Measurements from ENCODE around the gene MEAK7.

The MEAK7 gene

GRCh38 chr16:84544031-84544773 lies 39.7 kb upstream of the MEAK7 start:
- H3K9ac ChIP-seq (ENCODE audit: low read length): no peak overlapping the region
- no peaks in the 10 kb centered on the region for H3K36me3 ChIP-seq (ENCODE audit: control insufficient read depth, low read depth, low read length)
- no peaks in the 10 kb centered on the region for H3K27me3 ChIP-seq (ENCODE audit: control insufficient read depth, insufficient read depth, low read length)
- no peak overlapping the region for H3K4me3 ChIP-seq (ENCODE audit: low read length)
- peaks cover 11% of the 10 kb centered on the region for H3K4me1 ChIP-seq (ENCODE audit: control insufficient read depth, low read depth, low read length)
- no peak overlapping the region for H3K27ac ChIP-seq (ENCODE audit: low read length)
- H3K9me3 ChIP-seq (ENCODE audit: control insufficient read depth, low read depth, low read length): no peaks in the 10 kb centered on the region

DNA sequence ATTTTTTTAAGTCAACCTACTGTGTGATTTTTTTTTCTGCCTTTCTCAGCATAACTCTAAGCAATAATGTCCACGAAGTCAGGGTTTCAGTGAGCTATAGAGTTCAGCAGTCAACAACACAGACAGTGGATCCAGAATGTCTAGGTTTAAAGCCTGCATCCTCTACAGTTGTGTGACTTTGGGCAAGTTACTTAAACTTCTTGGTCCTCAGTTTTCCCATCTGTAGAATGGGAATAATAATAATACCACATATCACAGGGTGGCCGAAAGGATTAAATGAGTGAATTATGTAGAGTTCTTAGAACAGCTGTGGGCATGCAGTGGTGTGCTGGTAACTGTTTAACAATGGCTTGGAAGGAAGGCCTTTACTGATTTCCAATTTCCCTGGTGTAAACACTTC lies 38.8 kb upstream of the MEAK7 start:
- H3K27me3 ChIP-seq (ENCODE audit: control insufficient read depth, insufficient read depth, low read length): no peaks in the 10 kb centered on the region
- no peak overlapping the region for H3K9ac ChIP-seq (ENCODE audit: low read length)
- no peaks in the 10 kb centered on the region for H3K9me3 ChIP-seq (ENCODE audit: control insufficient read depth, low read depth, low read length)
- H3K4me1 ChIP-seq (ENCODE audit: control insufficient read depth, low read depth, low read length): peaks cover 11% of the 10 kb centered on the region
- H3K4me3 ChIP-seq (ENCODE audit: low read length): no peak overlapping the region
- H3K27ac ChIP-seq (ENCODE audit: low read length): no peak overlapping the region
- no peaks in the 10 kb centered on the region for H3K36me3 ChIP-seq (ENCODE audit: control insufficient read depth, low read depth, low read length)

DNA sequence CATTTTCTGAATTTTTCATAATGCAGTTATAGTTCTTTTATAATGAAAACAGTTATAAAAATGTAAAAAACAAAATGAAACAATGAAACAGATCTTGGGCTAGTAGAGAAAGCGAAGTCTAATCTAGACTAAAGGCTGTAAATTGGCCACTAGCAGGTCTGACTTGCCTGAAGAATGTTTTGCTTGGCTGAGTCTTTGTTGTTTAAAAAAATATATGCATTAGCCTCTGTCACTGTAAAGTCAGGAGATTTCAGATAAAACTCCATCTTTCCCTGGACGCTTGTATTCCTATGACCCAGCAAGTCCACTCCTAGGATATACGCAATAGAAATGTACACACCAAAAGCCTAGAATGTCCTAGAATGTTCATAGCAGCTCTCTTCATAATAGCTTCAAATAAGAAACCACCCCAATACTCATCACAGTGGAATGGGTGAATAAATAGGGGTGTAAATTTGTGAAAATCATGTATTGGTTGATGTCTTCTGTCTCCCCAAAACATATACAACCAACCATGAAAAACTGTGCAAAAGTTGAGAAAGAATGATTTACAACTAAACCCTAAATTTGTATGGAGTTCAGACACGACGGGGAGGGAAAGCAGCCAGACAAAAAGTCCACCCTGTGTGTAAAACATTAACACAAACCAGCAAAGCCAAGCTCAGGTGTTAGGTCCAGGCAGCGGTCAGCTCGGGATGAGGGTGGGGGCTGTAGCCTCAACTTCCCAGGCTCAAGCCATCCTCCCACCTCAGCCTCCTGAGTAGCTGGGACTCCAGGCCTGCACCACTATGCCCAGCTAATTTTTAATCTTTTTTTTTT lies 37.7 kb upstream of the MEAK7 start:
- Histone ChIP-seq H3K36me3 (ENCODE audit: control insufficient read depth, low read depth, low read length) (no peaks in the 10 kb centered on the region), H3K27me3 (ENCODE audit: control insufficient read depth, insufficient read depth, low read length) (no peaks in the 10 kb centered on the region), H3K9ac (ENCODE audit: low read length) (no peak overlapping the region), H3K27ac (ENCODE audit: low read length) (no peak overlapping the region), H3K4me3 (ENCODE audit: low read length) (no peak overlapping the region), H3K9me3 (ENCODE audit: control insufficient read depth, low read depth, low read length) (no peaks in the 10 kb centered on the region), H3K4me1 (ENCODE audit: control insufficient read depth, low read depth, low read length) (peaks cover 10% of the 10 kb centered on the region)

DNA sequence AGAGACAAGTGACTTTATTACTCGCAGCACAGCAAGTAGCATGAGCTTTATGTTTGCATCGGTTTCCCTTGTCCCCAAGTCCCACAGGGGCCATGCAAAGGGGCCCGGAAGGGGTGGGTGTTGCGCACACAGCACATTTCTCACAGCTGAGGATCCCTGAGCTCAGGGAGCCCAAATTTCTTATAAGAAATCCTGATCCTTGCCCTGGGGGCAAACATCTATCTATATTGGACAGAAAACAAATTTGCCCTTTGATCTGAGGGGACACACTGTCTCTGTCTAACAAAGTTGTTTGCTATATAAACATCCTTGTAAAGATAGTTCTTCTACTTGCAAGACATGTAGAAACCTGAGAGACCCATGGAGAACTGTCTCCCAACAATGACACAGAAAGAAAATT lies 35.7 kb upstream of the MEAK7 start:
- Histone ChIP-seq H3K9me3 (ENCODE audit: control insufficient read depth, low read depth, low read length) (no peaks in the 10 kb centered on the region), H3K9ac (ENCODE audit: low read length) (no peak overlapping the region), H3K36me3 (ENCODE audit: control insufficient read depth, low read depth, low read length) (no peaks in the 10 kb centered on the region), H3K4me3 (ENCODE audit: low read length) (no peak overlapping the region), H3K27me3 (ENCODE audit: control insufficient read depth, insufficient read depth, low read length) (no peaks in the 10 kb centered on the region), H3K4me1 (ENCODE audit: control insufficient read depth, low read depth, low read length) (peaks cover 17% of the 10 kb centered on the region), H3K27ac (ENCODE audit: low read length) (no peak overlapping the region)

DNA sequence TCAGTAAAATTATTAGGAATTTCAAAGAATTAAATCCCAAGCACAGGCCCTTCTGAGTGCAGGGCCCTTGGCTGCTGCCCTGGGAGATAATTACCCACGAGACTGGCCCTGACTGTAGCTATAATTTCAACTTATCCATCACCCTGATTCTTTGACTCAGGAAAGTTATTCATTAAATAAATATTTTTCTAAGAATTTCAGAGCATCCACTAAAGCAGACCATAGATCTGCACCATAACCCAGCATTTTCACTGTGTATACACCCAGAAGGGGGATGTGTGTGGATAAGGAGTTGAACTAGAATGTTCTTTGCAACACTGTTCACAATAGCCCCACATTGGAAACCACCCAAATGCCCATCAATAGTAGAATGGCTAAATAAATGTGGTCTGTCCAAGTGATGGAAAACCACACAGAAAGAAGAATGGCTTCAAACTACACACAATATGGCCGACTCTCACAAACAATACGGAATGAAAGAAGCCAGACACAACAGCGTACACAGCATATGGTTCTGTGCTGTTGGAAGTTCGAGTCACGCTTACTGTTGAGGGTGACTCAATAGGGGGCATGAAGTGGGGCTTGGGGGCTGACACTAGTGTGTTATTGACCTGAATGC lies 33.9 kb upstream of the MEAK7 start:
- peaks cover 24% of the 10 kb centered on the region for H3K4me1 ChIP-seq (ENCODE audit: control insufficient read depth, low read depth, low read length)
- H3K27me3 ChIP-seq (ENCODE audit: control insufficient read depth, insufficient read depth, low read length): no peaks in the 10 kb centered on the region
- H3K9me3 ChIP-seq (ENCODE audit: control insufficient read depth, low read depth, low read length): no peaks in the 10 kb centered on the region
- H3K27ac ChIP-seq (ENCODE audit: low read length): no peak overlapping the region
- H3K36me3 ChIP-seq (ENCODE audit: control insufficient read depth, low read depth, low read length): no peaks in the 10 kb centered on the region
- H3K4me3 ChIP-seq (ENCODE audit: low read length): no peak overlapping the region
- no peak overlapping the region for H3K9ac ChIP-seq (ENCODE audit: low read length)

- Histone ChIP-seq H3K4me1 (ENCODE audit: control insufficient read depth, low read depth, low read length) (peaks cover 30% of the 10 kb centered on the region), H3K27ac (ENCODE audit: low read length) (no peak overlapping the region), H3K9me3 (ENCODE audit: control insufficient read depth, low read depth, low read length) (no peaks in the 10 kb centered on the region)
Observed at GRCh38 chr16:84537491-84538151, 33.2 kb upstream of the MEAK7 start.

GRCh38 chr16:84535851-84536250 lies 31.4 kb upstream of the MEAK7 start:
- Histone ChIP-seq H3K4me1 (ENCODE audit: control insufficient read depth, low read depth, low read length) (peaks cover 41% of the 10 kb centered on the region), H3K9ac (ENCODE audit: low read length) (no peak overlapping the region)

More at GRCh38 chr16:84537491-84538151, 33.2 kb upstream of the MEAK7 start:
- Histone ChIP-seq H3K36me3 (ENCODE audit: control insufficient read depth, low read depth, low read length) (no peaks in the 10 kb centered on the region), H3K27me3 (ENCODE audit: control insufficient read depth, insufficient read depth, low read length) (no peaks in the 10 kb centered on the region), H3K4me3 (ENCODE audit: low read length) (no peak overlapping the region), H3K9ac (ENCODE audit: low read length) (no peak overlapping the region)

GRCh38 chr16:84535408-84535807 lies 30.9 kb upstream of the MEAK7 start:
- Histone ChIP-seq H3K4me3 (ENCODE audit: low read length) (no peak overlapping the region), H3K36me3 (ENCODE audit: control insufficient read depth, low read depth, low read length) (no peaks in the 10 kb centered on the region), H3K9me3 (ENCODE audit: control insufficient read depth, low read depth, low read length) (no peaks in the 10 kb centered on the region), H3K9ac (ENCODE audit: low read length) (no peak overlapping the region), H3K27ac (ENCODE audit: low read length) (no peak overlapping the region), H3K27me3 (ENCODE audit: control insufficient read depth, insufficient read depth, low read length) (no peaks in the 10 kb centered on the region), H3K4me1 (ENCODE audit: control insufficient read depth, low read depth, low read length) (peaks cover 41% of the 10 kb centered on the region)

More at GRCh38 chr16:84535851-84536250, 31.4 kb upstream of the MEAK7 start:
- Histone ChIP-seq H3K9me3 (ENCODE audit: control insufficient read depth, low read depth, low read length) (no peaks in the 10 kb centered on the region), H3K27ac (ENCODE audit: low read length) (no peak overlapping the region), H3K36me3 (ENCODE audit: control insufficient read depth, low read depth, low read length) (no peaks in the 10 kb centered on the region), H3K27me3 (ENCODE audit: control insufficient read depth, insufficient read depth, low read length) (no peaks in the 10 kb centered on the region), H3K4me3 (ENCODE audit: low read length) (no peak overlapping the region)

DNA sequence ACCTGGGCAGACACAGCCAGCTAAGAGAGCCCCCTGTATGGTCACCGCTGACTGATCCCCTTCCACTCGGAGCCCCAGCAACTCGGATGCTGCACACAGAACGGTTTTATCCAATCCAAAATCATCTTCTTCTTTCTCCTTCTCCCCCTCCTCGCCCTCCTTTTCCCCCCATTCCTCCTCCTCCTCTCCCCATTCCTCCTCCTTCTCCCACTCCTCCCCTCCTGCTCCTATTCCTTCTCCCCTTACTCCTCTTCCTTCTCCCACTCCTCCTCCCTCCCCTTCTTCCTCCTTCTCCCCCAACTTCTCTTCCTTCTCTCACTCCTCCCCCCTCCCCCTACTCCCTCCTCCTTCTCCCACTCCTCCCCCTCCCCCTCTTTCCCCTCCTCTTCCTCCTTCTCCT lies 30.4 kb upstream of the MEAK7 start:
- Histone ChIP-seq H3K9me3 (ENCODE audit: control insufficient read depth, low read depth, low read length) (no peaks in the 10 kb centered on the region), H3K4me1 (ENCODE audit: control insufficient read depth, low read depth, low read length) (peaks cover 41% of the 10 kb centered on the region), H3K27me3 (ENCODE audit: control insufficient read depth, insufficient read depth, low read length) (no peaks in the 10 kb centered on the region), H3K9ac (ENCODE audit: low read length) (no peak overlapping the region), H3K27ac (ENCODE audit: low read length) (no peak overlapping the region), H3K36me3 (ENCODE audit: control insufficient read depth, low read depth, low read length) (no peaks in the 10 kb centered on the region), H3K4me3 (ENCODE audit: low read length) (no peak overlapping the region)

DNA sequence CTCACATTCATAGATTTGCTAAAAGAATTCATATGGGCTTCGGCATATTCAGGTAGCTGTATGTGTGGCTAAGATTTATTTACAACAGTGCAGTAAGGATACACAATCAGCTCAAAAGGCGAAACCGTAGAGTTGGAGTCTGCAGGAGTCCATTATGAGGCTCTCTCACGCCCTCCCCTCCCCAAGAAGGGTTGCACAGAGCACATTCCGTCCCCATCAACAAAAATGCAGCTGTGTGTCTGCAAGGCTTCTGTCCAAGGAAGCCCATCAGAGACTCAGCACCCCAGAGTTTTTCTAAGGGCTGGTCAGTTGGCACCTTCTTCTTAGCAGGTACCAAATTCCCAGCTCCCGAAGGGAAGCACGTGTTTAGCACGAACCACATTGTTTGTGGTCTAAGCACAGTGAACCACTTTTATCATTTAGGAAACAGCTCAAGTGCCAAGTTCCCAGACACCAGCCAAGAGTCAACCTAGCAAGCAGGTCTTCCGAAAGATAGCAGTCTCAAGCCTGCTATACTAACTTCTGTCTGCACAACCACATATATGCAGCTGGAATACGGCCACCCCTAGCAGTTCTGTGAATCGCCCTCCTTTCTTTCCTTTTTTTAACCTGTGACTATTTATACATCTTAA lies 28.5 kb upstream of the MEAK7 start:
- Histone ChIP-seq H3K4me1 (ENCODE audit: control insufficient read depth, low read depth, low read length) (peaks cover 41% of the 10 kb centered on the region), H3K27ac (ENCODE audit: low read length) (peak overlapping the region; percentile 50), H3K36me3 (ENCODE audit: control insufficient read depth, low read depth, low read length) (no peaks in the 10 kb centered on the region), H3K27me3 (ENCODE audit: control insufficient read depth, insufficient read depth, low read length) (no peaks in the 10 kb centered on the region), H3K9ac (ENCODE audit: low read length) (peak overlapping the region; percentile 50), H3K9me3 (ENCODE audit: control insufficient read depth, low read depth, low read length) (peaks cover 5% of the 10 kb centered on the region), H3K4me3 (ENCODE audit: low read length) (peak overlapping the region; percentile 16)

DNA sequence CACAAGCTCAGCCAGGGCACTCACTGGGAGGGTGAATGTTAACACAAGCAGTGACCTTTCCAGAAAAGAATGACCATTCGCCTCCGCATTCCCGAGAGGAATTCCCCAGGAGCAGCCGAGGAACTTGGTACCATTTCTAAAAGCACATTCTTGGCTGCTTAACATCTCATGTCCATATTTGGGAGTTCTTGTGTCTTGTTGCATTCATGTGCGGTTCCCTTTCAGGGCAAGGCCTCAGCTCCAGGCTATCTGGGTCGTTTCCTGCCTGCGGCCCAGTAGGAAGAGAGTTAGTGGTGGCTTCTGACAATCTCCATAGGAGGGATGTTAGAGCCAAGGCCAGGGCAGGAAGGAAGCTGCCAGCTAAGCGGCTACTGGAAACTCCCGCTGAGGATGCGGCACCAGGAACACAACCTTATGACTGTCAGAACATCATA lies 27.8 kb upstream of the MEAK7 start:
- Histone ChIP-seq H3K36me3 (ENCODE audit: control insufficient read depth, low read depth, low read length) (no peaks in the 10 kb centered on the region), H3K27ac (ENCODE audit: low read length) (peak overlapping the region; percentile 77), H3K27me3 (ENCODE audit: control insufficient read depth, insufficient read depth, low read length) (no peaks in the 10 kb centered on the region), H3K9me3 (ENCODE audit: control insufficient read depth, low read depth, low read length) (peaks cover 5% of the 10 kb centered on the region), H3K4me3 (ENCODE audit: low read length) (peak overlapping the region; percentile 16), H3K4me1 (ENCODE audit: control insufficient read depth, low read depth, low read length) (peaks cover 37% of the 10 kb centered on the region), H3K9ac (ENCODE audit: low read length) (peak overlapping the region; percentile 50)
